Urothelium cell line (cell line): ENCODE results near the gene CLEC3A.
A peak's percentile ranks its signal among the peaks of the same experiment; 100 is the strongest.
"Not testable (repeated sequence)": the region's sequence is repeated elsewhere in the genome, so short reads cannot be mapped to it uniquely, and the experiment has no call there.

Experiments used
- DNase-seq: peaks from one replicate; pipeline ENCODE4 v3.0.0; 2011; ENCODE audit warnings: low spot score, mixed read lengths
- FAIRE-seq: peaks from 2 replicates; lab custom pipeline; 2011; peaks lifted over from hg19 to GRCh38; lab: Jason Lieb, UNC

Gene CLEC3A

DNA sequence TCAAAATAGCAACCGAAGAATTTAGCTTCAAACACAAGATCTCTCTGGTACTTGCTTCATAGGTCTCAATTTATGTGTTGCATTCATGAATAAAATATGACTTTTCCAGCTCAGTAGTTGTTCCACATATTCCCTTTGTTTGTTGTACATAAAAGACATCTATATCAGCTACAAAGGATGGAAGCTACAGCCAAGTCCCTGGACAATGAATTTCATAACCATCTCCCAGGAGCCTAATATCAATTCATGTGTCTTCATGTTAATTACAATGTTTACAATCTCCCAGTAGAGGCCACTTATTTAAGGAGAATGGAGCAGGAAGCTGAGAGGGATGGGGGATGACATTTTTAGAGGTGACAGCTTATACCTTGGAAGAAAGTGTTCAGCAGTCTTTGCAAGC is 3.3 kb downstream of the CLEC3A start:
- FAIRE-seq = no peak
- no peak for DNase-seq

DNA sequence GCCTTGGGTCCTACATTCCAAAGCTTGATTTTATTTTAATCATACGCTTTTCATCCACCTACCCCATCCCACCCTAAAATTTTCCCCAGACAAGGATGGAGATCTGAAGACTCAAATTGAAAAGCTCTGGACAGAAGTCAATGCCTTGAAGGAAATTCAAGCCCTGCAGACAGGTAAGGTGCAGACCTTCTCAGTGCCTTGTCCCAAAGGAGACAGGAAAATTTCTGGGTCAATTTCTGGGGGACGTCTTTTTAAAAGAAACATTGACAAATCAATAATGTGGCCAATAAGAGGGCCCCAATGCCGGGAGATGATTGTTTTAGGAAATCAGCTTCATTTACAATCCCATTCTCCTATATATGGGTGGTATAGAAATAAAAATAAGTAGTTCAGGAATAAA is 5.7 kb downstream of the CLEC3A start:
- FAIRE-seq = no peak
- DNase-seq = no peak

DNA sequence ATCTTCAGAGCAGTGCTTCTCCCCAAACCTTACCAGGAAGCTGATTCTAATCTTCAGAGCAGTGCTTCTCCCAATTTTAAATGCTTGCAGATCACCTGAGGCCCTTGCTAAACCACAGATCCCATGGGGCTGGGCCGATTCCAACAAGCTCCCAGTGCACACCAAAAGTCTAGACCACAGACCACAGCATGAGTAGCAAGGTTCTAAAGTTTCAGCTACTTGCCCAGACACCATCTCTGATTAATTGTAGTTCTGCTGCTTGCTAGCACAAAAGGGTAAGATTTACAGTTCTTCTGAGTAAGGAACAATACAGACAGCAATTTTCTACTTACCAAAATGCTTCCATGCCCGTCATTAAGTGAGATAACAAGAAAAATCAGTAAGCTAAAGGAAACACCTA is 12.2 kb downstream of the CLEC3A start:
- DNase-seq (peak; percentile 50), FAIRE-seq (no peak)

DNA sequence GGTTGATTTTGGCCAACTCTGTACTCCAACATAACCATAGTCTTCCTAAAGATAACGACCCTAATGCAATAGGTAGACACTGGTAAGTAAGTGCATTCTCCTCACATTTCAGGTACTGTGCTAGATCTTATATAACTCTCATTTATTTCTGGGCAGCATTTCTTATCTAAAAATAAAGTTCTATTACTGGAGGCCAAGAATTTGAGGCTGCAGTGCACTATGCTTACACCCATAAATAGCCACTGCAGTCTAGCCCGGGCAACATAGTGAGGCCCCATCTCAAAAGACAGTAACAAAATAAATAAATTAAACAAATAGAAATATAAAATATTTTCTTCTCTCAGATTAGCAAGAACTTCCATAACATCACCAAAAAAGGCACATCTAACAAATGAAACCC is 12.7 kb downstream of the CLEC3A start:
- FAIRE-seq = no peak
- no peak for DNase-seq

DNA sequence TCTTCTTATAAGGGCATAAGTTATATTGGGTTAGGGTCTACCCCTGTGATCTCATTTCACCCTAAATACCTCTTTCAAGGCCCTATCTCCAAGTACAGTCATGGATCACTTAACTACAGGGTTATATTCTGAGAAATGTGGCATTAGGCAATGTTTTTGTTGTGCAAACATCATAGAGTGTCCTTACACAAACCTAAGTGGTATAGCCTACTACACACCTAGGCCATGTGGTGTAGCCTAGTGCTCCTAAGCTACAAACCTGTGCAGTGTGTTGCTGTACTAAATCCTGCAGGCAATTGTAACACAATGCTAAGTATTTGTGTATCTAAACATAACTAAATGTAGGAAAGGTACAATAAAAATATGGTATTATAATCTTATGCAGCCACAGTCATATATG is 18.0 kb downstream of the CLEC3A start:
- FAIRE-seq (no peak), DNase-seq (no peak)

DNA sequence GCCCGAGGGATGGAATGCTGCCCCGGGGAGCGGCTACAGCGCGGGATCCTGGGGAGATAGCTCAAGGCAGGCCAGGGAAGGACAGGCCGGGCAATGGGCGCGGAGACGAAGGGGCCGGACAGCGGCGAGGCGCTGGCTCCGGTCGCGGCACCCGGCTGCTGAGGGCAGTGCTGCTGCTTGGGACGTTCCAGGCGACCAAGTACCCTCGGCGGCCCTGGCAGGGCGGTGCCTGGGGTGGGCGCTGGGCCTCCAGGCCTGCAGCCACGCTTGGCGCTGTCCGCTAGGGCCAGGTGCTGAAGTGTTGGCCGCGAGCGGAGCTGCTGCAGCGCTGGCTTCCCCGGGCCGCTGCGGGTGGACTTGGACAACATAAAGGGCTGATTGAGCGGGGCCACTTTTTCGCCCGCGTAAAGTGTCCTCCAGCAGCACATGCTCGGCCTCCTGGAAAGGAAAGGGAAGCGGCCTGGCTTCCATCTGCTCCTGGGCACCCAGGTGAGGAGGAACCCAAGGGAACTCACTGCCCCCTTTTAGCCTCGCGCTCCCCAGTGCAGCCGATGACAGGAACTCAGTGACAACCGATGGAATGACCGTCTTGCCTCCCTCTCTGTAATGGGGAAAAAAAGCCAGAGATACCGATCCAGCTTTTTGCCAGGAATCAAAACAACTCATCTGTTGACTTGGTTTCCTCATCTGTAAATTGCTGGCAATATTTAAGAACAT is 23.7 kb downstream of the CLEC3A start:
- DNase-seq (peak; percentile 88), FAIRE-seq (no peak)

DNA sequence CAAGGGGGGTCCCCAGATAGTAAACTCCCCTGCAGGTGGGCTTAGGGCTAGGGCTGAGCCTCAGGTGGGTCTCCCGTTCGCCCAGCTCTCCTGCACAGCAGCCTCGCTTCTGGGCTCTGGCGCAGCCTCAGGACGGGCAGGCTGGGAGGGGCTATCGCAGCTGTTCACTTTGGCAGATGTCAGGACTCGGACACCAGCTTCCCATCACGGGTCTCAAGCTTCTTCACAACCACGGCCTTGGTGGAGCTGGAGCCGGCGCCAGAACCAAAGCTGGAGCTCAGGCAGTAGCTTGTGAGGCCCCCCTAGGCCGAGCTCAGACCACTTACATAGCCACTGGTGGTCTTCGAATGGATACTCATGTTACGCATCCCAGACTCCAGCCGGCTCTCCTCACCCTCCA is 26.0 kb downstream of the CLEC3A start:
- FAIRE-seq (no peak), DNase-seq (no peak)

DNA sequence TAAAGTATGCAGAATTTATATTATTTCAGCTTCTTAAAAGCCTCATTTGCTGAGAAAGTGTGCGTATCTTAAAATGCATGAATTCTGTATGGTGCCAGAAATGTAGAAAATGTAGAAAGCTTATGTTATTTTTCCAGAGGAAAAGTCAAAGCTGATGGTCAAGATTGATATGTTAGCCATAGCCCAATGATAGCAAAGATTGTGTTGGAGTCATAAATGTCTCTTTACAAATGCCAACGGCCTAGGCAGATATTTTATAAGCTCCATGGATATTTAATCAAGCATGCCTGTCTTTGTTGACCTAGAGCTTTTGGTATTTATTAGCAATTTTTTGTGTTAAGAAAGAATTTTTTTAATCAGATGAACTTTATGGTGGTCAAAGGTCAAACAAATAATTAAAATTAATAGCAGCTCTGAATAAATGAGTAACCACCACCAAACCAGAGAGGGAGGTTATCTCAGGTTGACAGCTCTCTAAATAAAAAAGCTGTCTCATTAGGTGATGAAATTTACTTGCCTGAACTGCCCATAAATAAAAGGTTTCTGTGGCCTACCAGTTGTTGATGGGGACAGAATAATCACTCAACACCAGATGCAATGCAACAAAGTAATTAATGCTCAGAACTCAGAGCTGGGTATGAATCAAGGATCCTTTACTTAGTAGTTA is 28.5 kb downstream of the CLEC3A start:
- no peak for DNase-seq
- FAIRE-seq = no peak

DNA sequence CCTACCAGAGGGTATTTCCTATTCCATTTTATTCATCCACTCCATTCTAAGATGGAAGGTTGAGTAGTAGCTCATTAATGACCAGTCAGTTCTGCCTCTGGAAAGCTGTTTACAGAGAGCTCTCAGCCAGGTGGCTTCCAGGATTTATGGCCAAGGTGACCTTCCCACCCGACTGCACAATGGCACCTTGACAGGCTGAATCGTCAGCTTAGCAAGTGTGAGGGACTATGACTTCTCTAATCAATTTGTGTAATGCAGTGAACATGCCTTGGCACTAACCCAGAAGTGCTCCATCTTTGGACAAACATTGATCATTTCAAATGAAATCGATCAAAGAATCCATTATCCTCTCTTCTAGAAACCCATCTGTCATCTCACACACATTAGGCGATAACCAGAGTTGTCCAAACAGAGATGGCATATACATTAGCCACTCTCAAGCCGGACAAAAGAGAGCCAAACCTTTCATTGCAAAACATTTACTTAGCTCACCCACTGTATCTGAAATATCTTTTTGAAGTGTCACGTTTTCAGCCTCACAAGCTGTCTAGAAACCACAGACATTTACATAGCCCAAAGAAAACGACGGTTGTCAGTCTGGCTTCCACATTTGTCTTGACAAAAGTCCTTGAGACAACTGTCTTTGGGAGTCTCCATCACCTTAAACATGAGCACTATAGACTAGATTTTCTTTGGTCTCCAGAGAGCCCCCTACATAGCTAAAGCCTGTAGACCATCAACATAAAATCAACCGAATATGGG is 35.6 kb downstream of the CLEC3A start:
- FAIRE-seq (no peak), DNase-seq (no peak)

DNA sequence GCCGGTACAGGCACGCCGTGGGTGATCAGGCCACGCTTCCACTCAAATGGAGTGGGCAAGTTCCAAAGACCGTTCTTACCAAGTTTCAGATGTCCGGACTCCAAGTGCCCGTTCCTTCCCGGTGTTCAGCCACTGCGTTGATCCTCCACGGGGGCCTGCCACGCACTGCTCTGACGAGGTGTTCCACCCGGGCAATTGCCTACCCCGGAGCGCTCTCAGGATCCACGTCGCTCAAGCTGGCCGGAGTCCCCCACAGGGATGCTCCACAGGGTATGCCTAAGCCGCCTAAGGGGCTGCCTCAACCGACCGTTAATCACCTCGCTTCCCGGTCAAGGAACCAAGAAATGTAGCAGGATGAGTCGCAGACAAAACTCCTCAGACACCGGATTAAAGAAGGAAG is 37.5 kb downstream of the CLEC3A start:
- not testable (repeated sequence) for FAIRE-seq, DNase-seq

DNA sequence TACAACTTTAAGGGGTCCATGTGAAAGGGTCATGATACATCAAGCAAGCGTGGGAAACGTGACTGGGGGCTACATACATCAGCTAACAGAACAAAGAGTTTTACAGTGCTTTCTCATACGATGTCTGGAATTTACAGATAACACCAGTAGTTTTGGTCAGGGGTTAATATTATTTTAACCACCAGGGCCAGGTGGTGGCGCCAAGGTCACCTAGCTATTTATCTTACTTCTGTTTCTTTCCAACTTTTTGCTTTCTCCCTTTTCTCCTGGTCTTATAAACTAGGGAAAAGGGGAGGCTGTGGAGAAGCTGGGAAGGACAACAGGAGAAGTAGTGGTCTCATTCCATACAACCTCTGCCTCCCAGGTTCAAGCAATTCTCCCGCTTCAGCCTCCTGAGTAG is 37.9 kb downstream of the CLEC3A start:
- FAIRE-seq = no peak
- no peak for DNase-seq

DNA sequence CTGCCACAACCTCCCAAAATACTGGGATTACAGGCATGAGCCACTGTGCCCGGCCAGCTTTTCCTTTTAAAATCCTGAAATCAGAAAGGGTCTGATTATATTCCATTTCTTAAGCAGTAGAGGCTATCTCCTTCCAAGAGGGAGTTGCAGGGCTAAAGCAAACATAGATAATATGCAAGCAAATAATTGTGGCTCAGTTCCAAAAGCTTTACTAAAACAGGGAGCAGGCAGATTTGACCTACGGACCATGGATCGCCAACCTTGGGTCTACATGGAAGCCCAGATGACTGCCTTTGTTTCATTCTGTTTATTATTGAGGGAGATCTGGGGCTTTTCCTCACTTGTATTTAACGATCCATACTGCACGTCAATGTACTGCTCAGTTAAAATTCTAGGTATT is 38.5 kb downstream of the CLEC3A start:
- DNase-seq = no peak
- no peak for FAIRE-seq

DNA sequence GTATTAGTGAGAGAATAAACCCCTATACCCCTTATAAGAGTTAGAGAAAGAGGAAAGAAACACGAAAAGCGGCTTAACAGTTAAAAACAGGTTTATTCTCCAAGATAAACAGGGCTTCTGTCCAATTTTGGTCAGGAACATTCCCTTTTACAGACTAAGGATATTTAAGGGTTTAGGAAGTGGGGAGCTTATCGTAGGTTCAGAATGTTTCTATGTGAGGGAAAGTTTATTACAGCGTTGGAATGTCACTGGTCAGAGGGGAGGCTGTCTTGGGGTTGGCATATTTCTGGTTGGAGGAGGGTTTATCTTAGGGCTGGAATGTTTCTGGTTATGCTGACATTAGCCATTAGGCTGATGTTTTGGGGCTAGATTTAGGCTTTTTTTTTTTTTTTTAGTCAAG is 43.0 kb downstream of the CLEC3A start:
- FAIRE-seq (no peak), DNase-seq (no peak)

DNA sequence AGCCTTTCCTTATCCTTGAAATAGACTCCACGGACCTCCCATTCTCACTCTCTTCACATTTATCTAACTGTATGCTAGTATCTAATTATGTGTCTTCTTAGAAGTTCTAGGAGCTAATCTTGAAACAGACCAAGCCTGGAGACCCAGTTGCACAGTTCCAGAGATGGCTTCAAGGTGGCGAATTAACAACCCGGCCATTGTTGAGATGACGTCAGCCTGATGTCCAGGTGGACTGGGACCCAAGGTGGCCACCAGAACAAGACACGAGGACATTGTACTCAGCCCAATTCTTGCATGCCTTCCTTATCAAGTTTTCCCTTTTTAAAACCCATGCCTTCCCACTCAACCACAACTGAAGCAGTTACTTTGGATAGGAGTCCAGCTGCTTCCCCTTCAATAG is 47.6 kb downstream of the CLEC3A start:
- no peak for FAIRE-seq
- DNase-seq = no peak

DNA sequence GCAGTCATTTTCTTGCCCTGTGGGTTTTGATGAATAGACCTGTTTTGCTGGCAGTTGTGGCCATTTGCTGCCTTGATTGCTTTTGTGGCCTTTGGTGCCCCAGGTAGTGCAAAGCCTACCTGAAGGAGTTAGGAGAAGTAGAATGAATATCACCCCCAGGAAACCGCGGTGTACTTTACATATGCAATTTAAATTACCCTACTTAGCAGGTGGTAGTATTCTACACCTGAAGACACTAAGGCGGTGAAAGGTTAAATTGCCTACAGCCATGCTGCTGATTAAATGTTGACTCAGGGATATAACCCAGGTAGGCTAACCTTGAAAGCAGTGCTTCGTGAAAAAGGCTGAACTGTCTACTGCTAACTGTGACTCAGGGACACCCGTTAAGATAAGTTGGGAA is 49.9 kb downstream of the CLEC3A start:
- DNase-seq (no peak), FAIRE-seq (no peak)

DNA sequence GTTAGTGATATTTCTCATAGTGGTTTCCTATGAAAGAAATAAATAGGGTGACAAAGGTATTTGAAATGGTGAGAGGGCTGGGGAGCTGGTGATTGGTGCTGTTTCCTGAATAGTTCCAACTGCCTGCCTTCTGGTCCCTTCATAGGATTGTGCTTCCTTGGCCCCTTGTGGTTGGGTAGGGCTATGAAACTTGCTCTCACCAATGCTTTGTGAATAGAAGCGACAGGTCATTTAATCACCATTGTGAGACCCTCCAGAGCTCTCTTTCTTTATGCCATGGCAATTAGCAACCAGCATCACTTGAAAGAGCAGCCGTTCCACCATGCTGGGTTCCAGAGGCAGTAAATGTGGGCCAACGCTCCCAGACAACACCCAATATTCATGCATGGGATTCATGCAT is 53.5 kb downstream of the CLEC3A start:
- no peak for FAIRE-seq
- DNase-seq = no peak

DNA sequence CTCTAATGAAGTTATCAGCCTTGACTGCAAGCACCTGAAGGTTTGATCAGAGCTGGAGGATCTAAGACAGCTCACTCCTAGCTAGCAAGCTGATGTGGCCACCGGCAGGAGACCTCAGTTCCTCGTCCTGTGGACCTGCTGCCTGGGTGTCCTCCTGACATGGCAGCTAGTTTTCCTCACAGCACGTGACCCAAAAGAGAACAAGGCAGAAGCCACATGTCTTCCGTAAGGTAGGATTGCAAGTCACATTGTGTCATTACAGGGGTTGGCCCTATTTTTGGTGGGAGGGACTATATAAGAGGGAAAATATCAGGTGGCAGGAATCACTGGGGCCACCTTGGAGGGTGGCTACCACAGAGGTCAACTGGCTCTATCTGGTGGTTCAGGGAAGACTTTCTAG is 59.0 kb downstream of the CLEC3A start:
- FAIRE-seq = no peak
- no peak for DNase-seq
